Panc1 (cell line): Measurements from ENCODE around the gene LY6G6F. TPM values are rescaled to one million over a fixed set of nuclear protein-coding genes. Genes with fewer than 3 reads are reported as not detected.

Experiments used
- ATAC-seq: fragments of 200-7000 bp; cut with Tn5 transposase; 2 replicates; pipeline ENCODE4 v1.9.1; 2020; ENCODE audit warnings: mild to moderate bottlenecking, moderate library complexity
- BruUV-seq: library from RNA; stranded (reverse); fragments of 400-500 nt; replicated peaks from 2 replicates; lab custom pipeline; 2021; lab: Mats Ljungman, UMichigan
- CTCF ChIA-PET: fragments of 300-600 bp; sonication (Branson Sonifier 250); formaldehyde crosslinking; loops from one replicate; lab custom pipeline; 2022; ENCODE audit warnings: antibody characterized with exemption; lab: Charles Lee
- POLR2A ChIA-PET: fragments of 300-600 bp; sonication (Branson Sonifier 250); formaldehyde crosslinking; loops from one replicate; lab custom pipeline; 2022; ENCODE audit warnings: antibody characterized with exemption; lab: Charles Lee
- DNase-seq: peaks from one replicate; pipeline ENCODE4 v3.0.0-alpha.2; 2010; ENCODE audit warnings: low read depth, low spot score
- H3K27ac ChIP-seq: 2 replicates; pipeline ENCODE4 v1.5.1; 2011; ENCODE audit warnings: mild to moderate bottlenecking, low read length, inconsistent platforms
- H3K27me3 ChIP-seq: fragments of 200-500 bp; sonication (Bioruptor generic); 2 replicates; pipeline ENCODE4 v1.6.0; 2014; ENCODE audit warnings: low read length, inconsistent platforms; ENCODE audit not compliant: control insufficient read depth, insufficient read depth
- H3K36me3 ChIP-seq: fragments of 200-500 bp; sonication (Bioruptor generic); 2 replicates; pipeline ENCODE4 v1.5.1; 2014; ENCODE audit warnings: inconsistent platforms, mild to moderate bottlenecking, low read length, moderate library complexity; ENCODE audit not compliant: control insufficient read depth, insufficient read depth
- H3K4me1 ChIP-seq: 2 replicates; pipeline ENCODE4 v1.5.1; 2011; ENCODE audit warnings: inconsistent platforms, mild to moderate bottlenecking, low read length, moderate library complexity; ENCODE audit not compliant: control insufficient read depth, insufficient read depth
- H3K4me3 ChIP-seq, 2 experiments: 2 replicates each; pipeline ENCODE4 v1.5.1; 2011 to 2012; ENCODE audit warnings: low read depth in 2 of 2, low read length in 2 of 2, mild to moderate bottlenecking in 2 of 2, inconsistent platforms in 1 of 2, moderate library complexity in 1 of 2
- H3K9me3 ChIP-seq: fragments of 200-500 bp; sonication (Bioruptor generic); 2 replicates; pipeline ENCODE4 v1.5.1; 2014; ENCODE audit warnings: low read depth, mild to moderate bottlenecking, inconsistent platforms, low read length, moderate library complexity; ENCODE audit not compliant: control insufficient read depth, insufficient read depth
- CTCF ChIP-seq: fragments of 450-650 bp; IDR thresholded peaks from 2 replicates; pipeline ENCODE4 v1.5.1; 2017; ENCODE audit warnings: mild to moderate bottlenecking
- POLR2AphosphoS5 ChIP-seq: IDR thresholded peaks from 2 replicates; pipeline ENCODE4 v1.6.1; 2012; ENCODE audit warnings: mild to moderate bottlenecking, low read depth, low read length, moderate library complexity
- REST ChIP-seq, 2 experiments: IDR thresholded peaks; 2 replicates each; pipeline ENCODE4 v1.6.1; 2011 to 2012; ENCODE audit warnings: low read depth in 2 of 2, control low read depth in 1 of 2, low read length in 1 of 2, mild to moderate bottlenecking in 1 of 2, moderate library complexity in 1 of 2; ENCODE audit not compliant: insufficient read depth in 1 of 2
- SIN3A ChIP-seq: IDR thresholded peaks from 2 replicates; pipeline ENCODE4 v1.6.1; 2012; ENCODE audit warnings: low read depth, mild to moderate bottlenecking, low read length, moderate library complexity, borderline replicate concordance; ENCODE audit not compliant: insufficient read depth
- TCF7L2 ChIP-seq: IDR thresholded peaks from 2 replicates; pipeline ENCODE4 v1.6.1; 2011; ENCODE audit warnings: mild to moderate bottlenecking, low read depth, low read length, inconsistent platforms
- in situ Hi-C: cut with HindIII; loops from 2 replicates; pipeline ENCODE4 v1.10.0; 2016; ENCODE audit warnings: low sequenced_read_pairs, low pct_unique_long_range_greater_than_20kb
- intact Hi-C: fragments of 100-400 bp; cut with micrococcal nuclease; formaldehyde crosslinking; loops from one replicate; pipeline ENCODE4 v1.10.0; 2022; ENCODE audit not compliant: unreplicated experiment
- total RNA-seq: library from RNA; stranded (reverse); gene quantifications from one replicate; pipeline ENCODE4 v1.2.1, GENCODE V29; 2021; ENCODE audit not compliant: unreplicated experiment

LY6G6F gene
- total RNA-seq, 1 experiment from 2014 or later, result not detected

GRCh38 chr6:31736768-31737314 is 30.2 kb downstream of the LY6G6F start:
- no peaks in the 10 kb centered on the region for H3K27me3 ChIP-seq
- ChIA-PET CTCF (interaction anchor here (0.6 kb wide), 1 partner anchor 153 kb away, joined by 3 read pairs; no protein-coding TSS in a partner anchor), POLR2A (interaction anchor here (0.6 kb wide), 1 partner anchor 78 kb away, joined by 10 read pairs; the partner anchor contains the start of gene HSPA1L)
- TF ChIP-seq CTCF, result no peak
- no peak for TF ChIP-seq POLR2AphosphoS5
- no peak for TF ChIP-seq TCF7L2
- no peak for TF ChIP-seq REST (IDR thresholded peaks at IDR 0.05; ENCODE audit: insufficient read depth in 1 of 2, low read depth in 2 of 2, low read length in 1 of 2)
- no peak for TF ChIP-seq SIN3A
- H3K9me3 ChIP-seq, result no peaks in the 10 kb centered on the region
- no peak for ATAC-seq
- peaks cover 17% of the 10 kb centered on the region for H3K36me3 ChIP-seq
- H3K27ac ChIP-seq, result peak overlapping the region; percentile 100
- H3K4me1 ChIP-seq, result peaks cover 50% of the 10 kb centered on the region
- intact Hi-C loops (loop anchor here (10.0 kb wide), 1 partner anchor 98 kb away; no protein-coding TSS in a partner anchor), in situ Hi-C loops (no loop called here)
- no peak for DNase-seq
- BruUV-seq, result no TSS peak
- H3K4me3 ChIP-seq, result peak overlapping the region; percentile 99 to 100

GRCh38 chr6:31737315-31737990 is 30.8 kb downstream of the LY6G6F start:
- no peak for ATAC-seq

More at GRCh38 chr6:31737315-31737990, 30.8 kb downstream of the LY6G6F start:
- POLR2A ChIA-PET, result interaction anchor here (0.7 to 1.7 kb wide), 4 partner anchors 15 to 160 kb away, joined by 3 to 6 read pairs (median 4); no protein-coding TSS in a partner anchor
- peak overlapping the region; percentile 6 to 90; a peak in 3 of 4 replicates for H3K4me3 ChIP-seq
- CTCF ChIA-PET, result no interaction called here
- H3K4me1 ChIP-seq, result peaks cover 48% of the 10 kb centered on the region
- H3K36me3 ChIP-seq, result peaks cover 16% of the 10 kb centered on the region
- no peaks in the 10 kb centered on the region for H3K27me3 ChIP-seq
- in situ Hi-C loops, result no loop called here
- no peak for DNase-seq
- H3K27ac ChIP-seq, result peak overlapping the region; percentile 100
- H3K9me3 ChIP-seq, result no peaks in the 10 kb centered on the region
- TF ChIP-seq TCF7L2, result no peak
- TF ChIP-seq POLR2AphosphoS5, result no peak; the same call in 1 of the 2 replicates
- no peak for TF ChIP-seq CTCF
- no peak for TF ChIP-seq SIN3A
- no peak for TF ChIP-seq REST (IDR thresholded peaks at IDR 0.05; ENCODE audit: insufficient read depth in 1 of 2, low read depth in 2 of 2, low read length in 1 of 2)
- no TSS peak for BruUV-seq
- intact Hi-C loops, result loop anchor here (10.0 kb wide), 1 partner anchor 97 kb away; no protein-coding TSS in a partner anchor
